Daoy (cell line): ENCODE results near the gene TTYH2. TPM values are rescaled to one million over a fixed set of nuclear protein-coding genes. Genes with fewer than 3 reads are reported as not detected.

Experiments
- DNase-seq: peaks from one replicate; pipeline ENCODE4 v3.0.0-alpha.2; 2015; ENCODE audit warnings: low read depth
- total RNA-seq: library from RNA; depleted of rRNA; stranded (reverse); fragments of >200 nt; shearing (Covaris generic); gene quantifications from 2 replicates; pipeline ENCODE4 v1.2.3, GENCODE V29; 2014

TTYH2 gene
- total RNA-seq, 1 experiment from 2014 or later: 2.9 TPM

DNA sequence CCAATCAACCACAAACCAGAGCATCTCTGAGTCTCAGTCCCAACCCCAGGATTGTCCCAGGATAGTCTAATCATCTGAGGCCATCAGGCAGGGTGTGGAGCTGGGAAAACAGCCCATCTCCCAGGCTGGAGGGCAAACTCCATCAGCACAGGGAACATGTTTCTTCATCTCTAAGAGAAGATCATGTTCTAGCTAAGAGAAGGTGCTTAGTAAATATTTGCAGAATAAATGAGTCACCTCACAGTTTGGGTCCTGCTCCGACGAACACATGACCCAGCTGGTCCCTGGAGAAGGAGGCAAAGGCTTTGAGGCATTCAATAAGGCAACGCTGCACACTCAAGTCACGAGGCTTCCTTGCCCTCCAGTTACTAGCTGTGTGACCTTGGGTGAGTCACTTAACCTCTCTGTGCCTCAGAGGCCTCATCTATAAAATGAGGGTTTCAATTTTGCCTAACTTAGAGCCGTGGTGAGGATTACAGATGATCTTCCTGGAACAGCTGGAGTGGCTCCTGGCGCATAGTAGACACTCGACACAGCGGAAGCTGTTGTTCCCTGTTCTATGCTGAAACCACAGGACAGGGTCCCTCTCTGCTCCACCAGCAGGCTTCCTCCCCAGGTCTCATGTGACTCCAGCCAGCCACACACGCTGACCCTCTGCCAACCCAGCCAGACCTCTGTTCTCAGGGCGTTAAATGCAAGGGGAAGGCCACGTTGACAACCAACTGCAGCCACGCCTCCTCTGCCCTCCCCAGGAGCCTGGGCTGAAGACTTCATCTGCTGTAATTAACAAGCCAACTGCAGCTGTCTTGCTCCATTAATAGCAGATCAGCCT is 20.2 kb upstream of the TTYH2 start:
- peak; percentile 49 for DNase-seq

- no peak for DNase-seq
Observed at GRCh38 chr17:74194682-74195081, 18.7 kb upstream of the TTYH2 start.

GRCh38 chr17:74196541-74197317 is 16.6 kb upstream of the TTYH2 start:
- no peak for DNase-seq

DNA sequence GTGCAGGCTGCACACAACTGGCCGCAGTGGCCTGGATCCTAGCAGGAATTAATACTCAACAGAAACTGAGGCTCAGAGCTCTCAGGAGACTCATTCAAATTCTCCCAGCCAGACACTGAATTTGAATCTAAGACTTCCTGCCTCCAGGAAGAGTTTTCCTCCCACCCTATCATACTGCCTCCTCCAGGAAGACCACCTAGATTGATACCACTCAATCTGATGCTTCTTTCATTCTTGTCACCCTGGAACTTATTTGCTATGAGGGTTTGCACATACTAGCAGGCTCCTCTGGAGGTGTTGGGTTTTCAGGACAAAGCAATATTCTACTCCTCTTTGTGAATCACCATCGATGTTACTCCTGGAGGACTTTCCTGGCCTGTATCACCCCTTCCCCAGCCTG is 15.6 kb upstream of the TTYH2 start:
- no peak for DNase-seq

GRCh38 chr17:74198694-74199093 is 14.7 kb upstream of the TTYH2 start:
- DNase-seq: no peak

- DNase-seq: peak; percentile 82
Observed at GRCh38 chr17:74199306-74200092, 13.9 kb upstream of the TTYH2 start.

DNA sequence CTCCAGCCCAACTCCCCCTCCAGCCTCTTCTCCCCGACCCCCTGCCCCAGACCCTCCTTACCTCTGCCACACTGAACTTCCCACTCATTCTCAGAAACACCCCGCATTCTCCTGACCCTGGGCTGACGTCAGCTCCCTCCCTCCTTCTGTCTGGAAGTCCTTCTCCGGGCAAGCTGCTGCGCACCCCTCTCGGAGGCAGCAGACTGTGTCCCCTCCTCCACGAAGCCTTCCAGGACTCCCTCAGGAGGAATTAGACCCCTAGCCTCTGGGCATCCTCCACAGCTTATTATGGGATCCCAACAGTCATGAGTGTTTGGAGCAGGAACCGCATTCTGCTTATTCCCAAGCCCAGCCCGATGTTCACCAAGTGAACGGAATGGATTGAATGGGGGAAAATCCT is 13.3 kb upstream of the TTYH2 start:
- DNase-seq: no peak

- DNase-seq: peak; percentile 57
Observed at GRCh38 chr17:74201250-74201649, 12.1 kb upstream of the TTYH2 start.

DNA sequence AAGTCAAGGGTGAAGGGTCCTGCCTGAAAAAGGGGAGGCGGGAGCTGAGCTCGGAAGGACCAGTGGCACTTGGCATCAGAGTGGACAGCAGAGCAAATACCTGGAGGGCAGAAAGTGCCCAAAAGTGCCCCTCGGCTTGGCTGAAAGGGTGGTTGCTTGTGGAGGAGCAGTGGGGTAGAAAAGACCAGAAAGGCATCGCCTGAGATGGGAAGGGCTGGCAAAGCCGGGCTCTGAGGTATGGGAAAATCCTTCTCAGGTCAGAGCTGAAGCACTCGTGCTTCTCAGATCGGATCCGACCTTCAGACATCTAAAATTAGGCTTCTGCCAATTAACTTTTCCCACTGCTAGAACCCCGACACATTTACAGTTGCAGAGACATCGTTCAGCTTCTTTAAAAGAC is 11.4 kb upstream of the TTYH2 start:
- DNase-seq: no peak

- DNase-seq: no peak
Observed at GRCh38 chr17:74202938-74203337, 10.4 kb upstream of the TTYH2 start.

- DNase-seq: peak; percentile 98
Observed at GRCh38 chr17:74203439-74204240, 9.7 kb upstream of the TTYH2 start, which contains the start of gene RPL38. Gene RPL38, plus strand, starts transcription at chr17:74203678. Its CDS starts 278 bp downstream, at chr17:74203956.

GRCh38 chr17:74204474-74204873 is 8.9 kb upstream of the TTYH2 start:
- DNase-seq: no peak

- no peak for DNase-seq
Observed at GRCh38 chr17:74205274-74205673, 8.1 kb upstream of the TTYH2 start.

- DNase-seq: no peak
Observed at GRCh38 chr17:74206332-74206818, 7.0 kb upstream of the TTYH2 start.

DNA sequence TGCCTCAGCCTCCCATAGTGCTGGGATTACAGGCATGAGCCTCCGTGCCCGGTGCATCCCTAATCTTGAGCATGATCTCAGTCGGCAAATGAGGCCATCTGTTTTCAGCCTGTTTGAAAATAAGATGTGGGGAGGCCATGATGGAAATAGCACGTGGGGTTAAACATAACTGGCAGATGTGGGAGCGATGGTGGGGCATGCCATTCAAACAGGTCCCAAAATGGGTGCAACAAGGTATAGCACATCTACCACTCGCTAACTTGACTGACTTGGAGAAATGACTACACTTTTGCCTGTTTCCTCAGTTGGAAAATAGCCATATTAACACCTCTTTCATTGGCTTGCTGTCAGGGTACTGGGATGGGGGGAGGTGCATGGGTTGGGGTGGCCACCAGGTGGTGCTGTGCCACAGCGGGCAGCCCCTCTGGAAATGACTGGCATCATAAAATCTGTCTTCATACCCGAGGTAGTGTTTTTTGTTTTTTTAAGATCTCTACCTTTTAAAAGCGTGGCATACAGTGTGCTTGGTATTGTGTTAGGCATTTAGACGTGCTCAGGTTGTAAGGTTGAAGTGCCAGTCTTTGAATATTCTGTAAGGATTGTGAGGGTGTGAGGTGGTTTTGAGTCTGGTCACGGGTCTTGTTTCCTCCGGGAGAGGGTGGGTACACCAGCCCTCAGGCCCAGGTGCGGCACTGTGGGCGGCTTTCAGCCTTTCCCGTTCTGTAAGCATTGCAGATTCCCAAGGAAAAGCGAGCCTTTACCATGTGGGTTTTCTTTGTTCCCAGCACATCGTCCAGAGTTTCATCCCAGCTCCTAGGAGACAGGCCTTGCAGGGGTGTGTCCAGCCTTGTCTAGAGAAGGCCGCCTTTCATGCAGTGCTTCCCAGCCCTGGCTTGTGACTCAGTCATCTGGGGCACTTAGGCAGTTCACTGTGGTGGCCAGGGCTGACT is 2.9 kb upstream of the TTYH2 start:
- peak; percentile 86 for DNase-seq

GRCh38 chr17:74211141-74211911 is 2.0 kb upstream of the TTYH2 start:
- peak; percentile 45 for DNase-seq

DNA sequence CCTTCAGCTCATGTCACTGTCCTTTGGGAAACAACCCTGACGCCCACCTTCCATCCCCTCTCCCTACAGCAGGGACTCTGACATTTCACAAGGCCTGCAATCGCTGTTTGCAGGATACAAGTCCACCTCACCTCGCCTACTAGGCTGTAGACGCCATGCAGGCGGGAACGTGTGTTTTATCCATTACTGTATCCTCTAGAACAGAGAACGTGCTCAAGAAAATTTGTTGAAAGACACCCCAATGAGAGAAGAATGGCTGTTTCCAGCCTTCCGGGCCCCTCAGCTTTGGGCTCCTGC is 1.5 kb upstream of the TTYH2 start:
- no peak for DNase-seq

DNA sequence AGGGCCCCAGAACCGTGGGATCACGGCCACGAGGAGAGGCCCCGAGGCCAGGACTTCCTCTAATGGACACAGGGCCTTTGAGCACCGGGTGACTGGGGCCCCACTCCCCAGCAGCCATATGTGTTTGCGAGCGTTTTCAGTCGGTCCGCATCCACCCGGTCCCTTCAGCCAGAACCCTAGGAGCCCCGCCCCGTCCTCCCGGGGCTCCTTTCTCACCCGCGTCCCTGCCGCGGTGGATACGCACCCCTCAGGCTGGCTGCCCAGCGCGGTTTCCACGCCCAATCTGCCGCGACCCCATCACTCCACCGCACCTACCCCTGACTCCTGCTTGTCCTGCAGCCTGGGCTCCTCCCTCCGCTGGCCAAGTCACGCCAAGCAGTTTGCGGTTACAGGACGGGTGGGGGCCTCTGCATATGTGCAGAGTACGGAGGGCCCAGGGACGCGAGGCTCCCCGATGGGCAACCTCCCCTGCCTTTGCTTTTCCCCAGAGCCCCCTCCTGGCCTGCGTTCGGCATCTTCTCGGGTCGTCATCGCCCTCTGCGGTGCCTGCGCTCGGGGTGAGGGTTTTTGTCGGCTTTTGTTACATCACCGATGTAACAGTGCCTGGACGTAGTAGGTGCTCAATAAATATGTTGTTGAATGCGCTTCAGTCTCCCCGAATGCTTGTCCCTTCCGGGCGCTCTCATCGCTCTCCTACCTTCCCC is 1.0 kb upstream of the TTYH2 start:
- peak; percentile 67 for DNase-seq
